MM.1S (cell line): Measurements from ENCODE around the gene CHMP2A.

Experiments
- DNase-seq: peaks from one replicate; pipeline ENCODE4 v3.0.0-alpha.2; 2015
- H2AFZ ChIP-seq: fragments of 300-600 bp; sonication (generic); 2 replicates; pipeline ENCODE4 v1.6.0; 2016; ENCODE audit warnings: antibody characterized with exemption, low read length
- H3F3A ChIP-seq: fragments of 300-600 bp; sonication (generic); 2 replicates; pipeline ENCODE4 v1.6.1; 2016; ENCODE audit warnings: mild to moderate bottlenecking, antibody characterized with exemption, low read length, moderate library complexity, mixed read lengths; ENCODE audit not compliant: insufficient read depth
- H3K27ac ChIP-seq: fragments of 300-600 bp; sonication (generic); 2 replicates; pipeline ENCODE4 v1.5.1; 2016; ENCODE audit warnings: mild to moderate bottlenecking, low read length
- H3K27me3 ChIP-seq: fragments of 300-600 bp; sonication (generic); replicated peaks from 2 replicates; pipeline ENCODE4 v1.6.0; 2016; ENCODE audit warnings: low read length; ENCODE audit not compliant: insufficient read depth
- H3K36me3 ChIP-seq: fragments of 300-600 bp; sonication (generic); replicated peaks from 2 replicates; pipeline ENCODE4 v1.6.1; 2016; ENCODE audit warnings: mild to moderate bottlenecking, low read length, mixed read lengths; ENCODE audit not compliant: insufficient read depth
- H3K4me1 ChIP-seq: fragments of 300-600 bp; sonication (generic); 2 replicates; pipeline ENCODE4 v1.6.1; 2016; ENCODE audit warnings: low read length, mixed read lengths
- H3K4me2 ChIP-seq: fragments of 300-600 bp; sonication (generic); 2 replicates; pipeline ENCODE4 v1.6.0; 2016; ENCODE audit warnings: low read depth, low read length
- H3K4me3 ChIP-seq: fragments of 300-600 bp; sonication (generic); 2 replicates; pipeline ENCODE4 v1.5.1; 2016; ENCODE audit warnings: low read length, mixed read lengths
- H3K79me2 ChIP-seq: fragments of 300-600 bp; sonication (generic); 2 replicates; pipeline ENCODE4 v1.6.1; 2016; ENCODE audit warnings: mixed run types, low read length, mixed read lengths
- H3K9ac ChIP-seq: fragments of 300-600 bp; sonication (generic); 2 replicates; pipeline ENCODE4 v1.6.1; 2016; ENCODE audit warnings: low read length, mixed read lengths
- H3K9me2 ChIP-seq: fragments of 300-600 bp; sonication (generic); replicated peaks from 2 replicates; pipeline ENCODE4 v1.6.1; 2016; ENCODE audit warnings: mild to moderate bottlenecking, low read length, mixed read lengths; ENCODE audit not compliant: insufficient read depth
- H3K9me3 ChIP-seq: fragments of 300-600 bp; sonication (generic); replicated peaks from 2 replicates; pipeline ENCODE4 v1.6.1; 2016; ENCODE audit warnings: mild to moderate bottlenecking, low read length, mixed read lengths; ENCODE audit not compliant: insufficient read depth
- H4K20me1 ChIP-seq: fragments of 300-600 bp; sonication (generic); 2 replicates; pipeline ENCODE4 v1.6.1; 2016; ENCODE audit warnings: mild to moderate bottlenecking, low read length, moderate library complexity, mixed read lengths; ENCODE audit not compliant: insufficient read depth
- CTCF ChIP-seq: fragments of 300-600 bp; sonication (generic); IDR thresholded peaks from 2 replicates; pipeline ENCODE4 v1.5.1; 2016; ENCODE audit warnings: antibody characterized with exemption, low read length, mixed read lengths
- EZH2 ChIP-seq: fragments of 300-600 bp; sonication (generic); optimal IDR thresholded peaks from 2 replicates; pipeline ENCODE3; 2017; ENCODE audit warnings: low read depth, mild to moderate bottlenecking, antibody characterized with exemption, low read length, mixed read lengths
- EZH2phosphoT487 ChIP-seq: fragments of 300-600 bp; sonication (generic); IDR thresholded peaks from 2 replicates; pipeline ENCODE4 v1.6.1; 2018; ENCODE audit warnings: antibody characterized with exemption, low read length

Gene CHMP2A

GRCh38 chr19:58566989-58567388, 12.1 kb upstream of the CHMP2A start:
- H3K36me3 ChIP-seq = no peaks in the 10 kb centered on the region
- no peaks in the 10 kb centered on the region for H4K20me1 ChIP-seq
- no peak overlapping the region for H3K27ac ChIP-seq
- H3K4me3 ChIP-seq = no peak overlapping the region
- no peaks in the 10 kb centered on the region for H3K9me3 ChIP-seq
- H2AFZ ChIP-seq = no peak overlapping the region
- H3K79me2 ChIP-seq = 0 out of 2 replicates have a peak, but pooled peaks cover 6% of the 10 kb centered on the region
- no peaks in the 10 kb centered on the region for H3K27me3 ChIP-seq
- DNase-seq = no peak
- no peak for TF ChIP-seq EZH2
- no peak for TF ChIP-seq CTCF
- TF ChIP-seq EZH2phosphoT487 = no peak
- H3K4me2 ChIP-seq = no peak overlapping the region
- H3K9ac ChIP-seq = no peak overlapping the region
- no peaks in the 10 kb centered on the region for H3K9me2 ChIP-seq
- H3K4me1 ChIP-seq = 0 out of 2 replicates have a peak, but pooled peaks cover 2% of the 10 kb centered on the region
- H3F3A ChIP-seq = no peaks in the 10 kb centered on the region

DNA sequence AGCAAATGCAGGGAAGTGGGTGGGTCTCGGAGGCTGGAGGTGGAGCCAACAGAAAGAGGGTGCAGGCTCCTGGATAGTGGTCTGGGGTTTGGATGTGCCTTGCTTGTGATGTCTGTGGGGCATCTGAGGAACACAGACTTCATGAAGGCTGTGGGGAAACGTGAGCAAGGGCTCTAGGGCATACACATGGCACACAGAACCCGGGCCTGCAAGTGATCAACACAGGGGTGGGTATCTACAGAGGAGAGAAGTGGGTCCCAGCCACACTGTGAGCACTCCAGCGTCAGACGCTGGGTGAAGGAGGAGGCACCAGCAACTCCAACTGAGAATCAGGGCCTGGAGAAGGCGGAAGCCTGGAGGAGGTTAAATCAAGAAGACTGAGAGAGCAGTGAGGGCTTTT, 8.9 kb upstream of the CHMP2A start:
- H3K4me2 ChIP-seq = no peak overlapping the region
- no peak overlapping the region for H3K9ac ChIP-seq
- no peak overlapping the region for H3K27ac ChIP-seq

GRCh38 chr19:58563034-58563573, 8.2 kb upstream of the CHMP2A start:
- Histone ChIP-seq H3K4me3 (no peak overlapping the region), H3K4me1 (peaks cover 5% of the 10 kb centered on the region), H3F3A (peaks cover 15% of the 10 kb centered on the region; the same call in 1 of the 2 replicates), H2AFZ (no peak overlapping the region), H3K9ac (no peak overlapping the region), H3K27ac (no peak overlapping the region), H3K9me2 (no peaks in the 10 kb centered on the region), H3K4me2 (no peak overlapping the region), H3K9me3 (no peaks in the 10 kb centered on the region), H4K20me1 (no peaks in the 10 kb centered on the region), H3K27me3 (no peaks in the 10 kb centered on the region), H3K79me2 (peaks cover under 1% of the 10 kb centered on the region), H3K36me3 (no peaks in the 10 kb centered on the region)
- DNase-seq = no peak
- no peak for TF ChIP-seq EZH2phosphoT487
- TF ChIP-seq CTCF = no peak
- TF ChIP-seq EZH2 = no peak

More for the DNA sequence above, 8.9 kb upstream of the CHMP2A start:
- no peaks in the 10 kb centered on the region for H3K36me3 ChIP-seq
- H3K4me3 ChIP-seq = no peak overlapping the region
- DNase-seq = no peak
- H3K27me3 ChIP-seq = no peaks in the 10 kb centered on the region
- no peaks in the 10 kb centered on the region; the same call in 1 of the 2 replicates for H3K79me2 ChIP-seq
- no peaks in the 10 kb centered on the region for H3K9me3 ChIP-seq
- peaks cover 15% of the 10 kb centered on the region; the same call in 1 of the 2 replicates for H3F3A ChIP-seq
- H3K9me2 ChIP-seq = no peaks in the 10 kb centered on the region
- H3K4me1 ChIP-seq = peaks cover 5% of the 10 kb centered on the region
- TF ChIP-seq CTCF (no peak), EZH2 (no peak), EZH2phosphoT487 (no peak)
- H4K20me1 ChIP-seq = no peaks in the 10 kb centered on the region
- no peak overlapping the region for H2AFZ ChIP-seq
